RCC 7860 (cell line): ENCODE results near the gene KIRREL2.

Experiments used
- DNase-seq: peaks from one replicate; pipeline ENCODE4 v3.0.0-alpha.2; 2015; ENCODE audit warnings: low spot score
- FAIRE-seq: peaks from 2 replicates; lab custom pipeline; 2012; peaks lifted over from hg19 to GRCh38; lab: Jason Lieb, UNC

Gene KIRREL2

GRCh38 chr19:35844482-35845214 lies 12.1 kb upstream of the KIRREL2 start:
- DNase-seq (no peak), FAIRE-seq (no peak)

GRCh38 chr19:35845215-35846037 lies 11.3 kb upstream of the KIRREL2 start:
- FAIRE-seq (no peak), DNase-seq (no peak)

GRCh38 chr19:35846038-35846668 lies 10.6 kb upstream of the KIRREL2 start:
- DNase-seq (no peak), FAIRE-seq (no peak)

- DNase-seq (no peak), FAIRE-seq (no peak)
Measured at GRCh38 chr19:35847911-35848310, 8.8 kb upstream of the KIRREL2 start.

- DNase-seq (no peak), FAIRE-seq (no peak)
Measured at GRCh38 chr19:35848486-35848885, 8.2 kb upstream of the KIRREL2 start.

- DNase-seq (no peak), FAIRE-seq (no peak)
Measured at GRCh38 chr19:35848919-35849505, 7.7 kb upstream of the KIRREL2 start.

GRCh38 chr19:35851213-35852028 lies 5.3 kb upstream of the KIRREL2 start:
- no peak for FAIRE-seq

GRCh38 chr19:35852029-35852780 lies 4.5 kb upstream of the KIRREL2 start, which contains the start of gene NPHS1:
Gene NPHS1, minus strand, starts transcription at chr19:35852504. Its CDS starts 667 bp downstream, at chr19:35851837.
- FAIRE-seq (no peak), DNase-seq (no peak)

More at GRCh38 chr19:35851213-35852028, 5.3 kb upstream of the KIRREL2 start:
- no peak for DNase-seq

- FAIRE-seq (no peak), DNase-seq (no peak)
Measured at GRCh38 chr19:35853038-35853756, 3.5 kb upstream of the KIRREL2 start.

- no peak for DNase-seq
- FAIRE-seq = no peak
Measured at GRCh38 chr19:35858311-35858710, 1.6 kb downstream of the KIRREL2 start.

- DNase-seq (no peak), FAIRE-seq (no peak)
Measured at GRCh38 chr19:35859414-35859813, 2.7 kb downstream of the KIRREL2 start.

- no peak for DNase-seq
- FAIRE-seq = no peak
Measured at GRCh38 chr19:35860436-35860817, 3.7 kb downstream of the KIRREL2 start.

- FAIRE-seq = no peak
- DNase-seq = no peak
Measured at GRCh38 chr19:35860818-35861639, 4.3 kb downstream of the KIRREL2 start.

GRCh38 chr19:35861640-35862160 lies 5.0 kb downstream of the KIRREL2 start:
- no peak for DNase-seq

GRCh38 chr19:35862528-35862927 lies 5.8 kb downstream of the KIRREL2 start:
- no peak for DNase-seq
- no peak for FAIRE-seq

More at GRCh38 chr19:35861640-35862160, 5.0 kb downstream of the KIRREL2 start:
- FAIRE-seq = no peak

GRCh38 chr19:35863018-35863417 lies 6.3 kb downstream of the KIRREL2 start:
- no peak for FAIRE-seq
- no peak for DNase-seq

- no peak for FAIRE-seq
Measured at GRCh38 chr19:35868172-35868822, 11.6 kb downstream of the KIRREL2 start, which contains the start of gene APLP1. Gene APLP1, plus strand, starts transcription at chr19:35868574. Its CDS starts 63 bp downstream, at chr19:35868637.

More at GRCh38 chr19:35868172-35868822, 11.6 kb downstream of the KIRREL2 start, which contains the start of gene APLP1:
- no peak for DNase-seq
